HL-60/S4 (cell line): ENCODE results near the gene RNF144B.

Experiments
- in situ Hi-C: fragments of 300-500 bp; cut with MboI; formaldehyde crosslinking; loops from 2 replicates; pipeline ENCODE4 v1.14.3; 2022; ENCODE audit warnings: low sequenced_read_pairs

Gene RNF144B

DNA sequence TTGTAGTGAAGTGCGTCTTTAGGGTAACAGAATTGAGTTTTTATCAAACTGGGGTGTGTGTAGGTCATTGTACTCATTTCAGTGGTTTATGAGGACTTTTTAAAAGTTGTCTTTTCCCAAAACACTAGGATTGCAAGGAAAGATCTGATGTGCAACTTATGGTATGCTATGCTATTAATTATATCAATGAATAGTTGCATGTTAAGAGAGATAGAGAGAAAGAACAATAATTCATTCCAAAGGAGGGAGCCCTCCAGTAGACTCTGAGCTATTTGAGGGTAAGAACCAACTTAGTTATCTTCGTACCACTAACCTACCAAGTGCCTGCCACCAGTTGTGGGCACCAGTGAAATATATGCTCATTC, 117.1 kb downstream of the RNF144B start:
- in situ Hi-C loops, result loop anchor here (25.0 kb wide), 2 partner anchors 167 to 1342 kb away; no protein-coding TSS in a partner anchor

GRCh38 chr6:18506382-18507017, 119.3 kb downstream of the RNF144B start:
- in situ Hi-C loops, result loop anchor here (25.0 kb wide), 2 partner anchors 169 to 1344 kb away; no protein-coding TSS in a partner anchor

GRCh38 chr6:18507018-18507415, 119.9 kb downstream of the RNF144B start:
- in situ Hi-C loops, result loop anchor here (25.0 kb wide), 2 partner anchors 170 to 1345 kb away; no protein-coding TSS in a partner anchor

DNA sequence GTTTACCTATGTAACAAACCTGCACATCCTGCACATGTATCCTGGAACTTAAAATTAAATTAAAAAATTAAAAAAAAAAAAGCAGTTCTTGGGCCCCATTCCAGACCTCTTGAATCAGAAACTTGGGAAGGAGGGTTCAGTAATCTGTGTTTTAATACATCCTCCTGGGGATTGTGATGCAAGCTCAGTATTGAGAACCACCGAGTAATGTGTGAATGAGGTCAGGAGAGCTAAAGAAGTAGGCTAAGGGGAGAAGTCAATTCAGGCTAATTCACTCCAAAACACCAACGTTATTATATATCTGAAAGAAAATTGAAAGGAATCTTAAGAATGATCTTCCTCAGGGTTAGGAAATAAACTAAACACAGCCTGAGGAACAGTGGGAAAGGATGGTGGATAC, 120.4 kb downstream of the RNF144B start:
- in situ Hi-C loops, result loop anchor here (25.0 kb wide), 2 partner anchors 170 to 1345 kb away; no protein-coding TSS in a partner anchor

GRCh38 chr6:18509871-18510643, 122.9 kb downstream of the RNF144B start:
- in situ Hi-C loops, result loop anchor here (25.0 kb wide), 2 partner anchors 173 to 1348 kb away; no protein-coding TSS in a partner anchor

GRCh38 chr6:18510644-18511033, 123.5 kb downstream of the RNF144B start:
- in situ Hi-C loops, result loop anchor here (25.0 kb wide), 2 partner anchors 173 to 1348 kb away; no protein-coding TSS in a partner anchor

GRCh38 chr6:18511211-18511610, 124.1 kb downstream of the RNF144B start:
- in situ Hi-C loops, result loop anchor here (25.0 kb wide), 2 partner anchors 174 to 1349 kb away; no protein-coding TSS in a partner anchor

- in situ Hi-C loops, result loop anchor here (25.0 kb wide), 2 partner anchors 176 to 1351 kb away; no protein-coding TSS in a partner anchor
Observed at GRCh38 chr6:18513253-18513798, 126.2 kb downstream of the RNF144B start.

- in situ Hi-C loops, result loop anchor here (25.0 kb wide), 2 partner anchors 177 to 1352 kb away; no protein-coding TSS in a partner anchor
Observed at GRCh38 chr6:18514180-18514579, 127.0 kb downstream of the RNF144B start.

- in situ Hi-C loops, result loop anchor here (25.0 kb wide), 2 partner anchors 178 to 1353 kb away; no protein-coding TSS in a partner anchor
Observed at GRCh38 chr6:18515767-18516166, 128.6 kb downstream of the RNF144B start.
